AG10803 (cell line): Measurements from ENCODE around the gene TMEM178B.

Source experiments
- DNase-seq: peaks from one replicate; pipeline ENCODE4 v3.0.0; 2010; ENCODE audit warnings: low read depth
- H3K4me3 ChIP-seq: 2 replicates; pipeline ENCODE4 v1.5.1; 2011; ENCODE audit warnings: mild to moderate bottlenecking, low read length, control low read depth
- TF ChIP-seq, protein P1 (sequence below): conservative IDR thresholded peaks from 2 replicates; pipeline ENCODE4 v1.5.1; 2011; ENCODE audit warnings: mild to moderate bottlenecking, low read length, control low read depth, inconsistent platforms

Gene TMEM178B

DNA sequence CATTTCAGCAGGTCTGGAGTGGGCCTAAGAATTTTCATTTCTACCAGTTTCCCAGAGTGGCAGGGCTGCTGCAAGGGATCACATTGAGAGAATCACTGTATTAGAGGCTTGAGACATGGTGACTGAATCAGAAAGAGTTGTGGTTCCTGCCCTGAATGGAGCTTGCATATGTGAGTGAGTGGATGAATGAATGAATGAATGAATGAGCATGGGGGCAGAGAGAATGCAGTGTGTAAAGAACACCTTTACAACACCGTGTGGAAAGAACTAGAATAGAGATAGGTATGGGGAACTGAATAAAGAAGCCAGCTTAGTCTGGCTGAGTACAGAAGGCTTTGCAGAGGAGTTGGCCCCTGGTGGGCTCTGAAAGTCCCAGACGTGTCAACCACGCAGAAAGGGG lies 334.6 kb downstream of the TMEM178B start:
- DNase-seq = no peak
- no peak overlapping the region for H3K4me3 ChIP-seq
- TF ChIP-seq, protein P1, sequence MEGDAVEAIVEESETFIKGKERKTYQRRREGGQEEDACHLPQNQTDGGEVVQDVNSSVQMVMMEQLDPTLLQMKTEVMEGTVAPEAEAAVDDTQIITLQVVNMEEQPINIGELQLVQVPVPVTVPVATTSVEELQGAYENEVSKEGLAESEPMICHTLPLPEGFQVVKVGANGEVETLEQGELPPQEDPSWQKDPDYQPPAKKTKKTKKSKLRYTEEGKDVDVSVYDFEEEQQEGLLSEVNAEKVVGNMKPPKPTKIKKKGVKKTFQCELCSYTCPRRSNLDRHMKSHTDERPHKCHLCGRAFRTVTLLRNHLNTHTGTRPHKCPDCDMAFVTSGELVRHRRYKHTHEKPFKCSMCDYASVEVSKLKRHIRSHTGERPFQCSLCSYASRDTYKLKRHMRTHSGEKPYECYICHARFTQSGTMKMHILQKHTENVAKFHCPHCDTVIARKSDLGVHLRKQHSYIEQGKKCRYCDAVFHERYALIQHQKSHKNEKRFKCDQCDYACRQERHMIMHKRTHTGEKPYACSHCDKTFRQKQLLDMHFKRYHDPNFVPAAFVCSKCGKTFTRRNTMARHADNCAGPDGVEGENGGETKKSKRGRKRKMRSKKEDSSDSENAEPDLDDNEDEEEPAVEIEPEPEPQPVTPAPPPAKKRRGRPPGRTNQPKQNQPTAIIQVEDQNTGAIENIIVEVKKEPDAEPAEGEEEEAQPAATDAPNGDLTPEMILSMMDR = no peak

DNA sequence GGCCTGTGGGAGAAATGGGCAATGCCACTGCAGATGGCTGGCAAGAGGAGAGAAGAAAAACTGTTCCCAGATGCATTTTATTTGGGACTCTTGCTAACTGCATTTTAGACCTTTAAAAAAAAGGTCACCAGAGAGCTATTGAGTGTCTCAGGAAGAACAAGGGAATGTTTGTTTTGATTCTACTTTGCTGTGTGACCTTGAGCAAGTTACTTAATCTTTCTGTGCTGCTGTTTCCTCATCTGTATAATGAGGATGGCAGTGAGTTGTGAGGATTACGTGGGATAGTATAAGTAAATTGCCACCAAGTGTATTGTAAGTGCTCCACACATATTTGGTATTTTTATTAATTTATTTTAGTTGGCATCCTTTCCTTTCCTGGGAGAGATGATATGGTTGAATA lies 335.4 kb downstream of the TMEM178B start:
- TF ChIP-seq, protein P1 = no peak
- DNase-seq = no peak
- no peak overlapping the region for H3K4me3 ChIP-seq

DNA sequence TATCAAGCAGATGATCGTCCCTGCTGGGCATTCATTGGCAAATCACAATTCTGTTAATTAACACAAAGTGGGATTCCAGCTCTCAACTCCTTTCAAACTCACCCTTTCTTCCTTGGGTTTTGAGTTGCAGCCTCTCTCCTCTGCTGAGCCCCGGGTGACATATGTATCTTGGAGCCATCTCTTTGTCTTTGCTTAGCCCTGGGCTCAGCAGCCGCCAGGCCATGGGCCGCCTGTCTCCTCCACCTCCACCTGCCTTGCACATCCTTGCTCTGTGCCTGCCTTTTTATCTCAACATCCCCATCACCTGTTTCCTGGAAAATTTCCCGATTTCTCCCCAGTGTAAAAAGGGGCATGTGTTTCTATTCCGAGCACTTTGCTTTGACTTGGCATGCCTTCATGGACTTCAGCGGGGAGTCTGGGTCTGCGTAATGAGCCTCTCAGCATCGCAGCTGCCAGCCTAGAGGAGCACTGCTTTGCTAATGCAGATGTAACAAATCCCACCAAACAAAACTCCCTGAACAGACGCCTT lies 336.0 kb downstream of the TMEM178B start:
- H3K4me3 ChIP-seq = no peak overlapping the region
- TF ChIP-seq, protein P1 = no peak
- DNase-seq = no peak

DNA sequence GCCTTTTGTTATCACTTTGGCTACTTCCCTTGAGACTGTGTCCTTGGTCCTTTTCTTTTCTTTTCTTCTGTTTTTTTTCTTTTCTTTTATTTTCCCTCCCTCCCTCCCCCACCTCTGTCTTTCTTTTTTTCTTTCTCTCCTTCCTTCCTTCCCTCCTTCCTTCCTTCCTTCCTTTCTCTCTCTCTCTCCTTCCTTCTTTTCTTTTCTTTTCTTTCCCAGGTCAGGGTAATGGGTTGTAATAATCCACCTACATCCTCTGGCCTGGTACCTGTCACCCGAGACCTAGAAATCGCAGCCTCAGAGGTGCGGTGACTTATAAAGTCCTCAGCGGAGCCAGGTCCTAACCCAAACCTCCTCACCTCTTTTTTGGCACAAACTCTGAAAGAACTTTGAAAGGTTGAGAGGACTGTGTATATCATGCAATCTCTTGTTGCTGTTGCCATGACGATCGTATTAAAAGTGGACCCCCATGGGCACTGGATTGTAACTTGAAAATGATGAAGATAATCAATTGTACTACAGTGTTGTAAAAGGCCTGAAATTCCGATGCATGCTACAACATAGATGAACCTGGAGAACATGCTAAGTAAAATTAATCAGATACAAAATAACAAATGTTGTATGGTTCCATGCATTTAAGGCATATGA lies 336.6 kb downstream of the TMEM178B start:
- H3K4me3 ChIP-seq = no peak overlapping the region
- DNase-seq = no peak
- TF ChIP-seq, protein P1 = no peak

DNA sequence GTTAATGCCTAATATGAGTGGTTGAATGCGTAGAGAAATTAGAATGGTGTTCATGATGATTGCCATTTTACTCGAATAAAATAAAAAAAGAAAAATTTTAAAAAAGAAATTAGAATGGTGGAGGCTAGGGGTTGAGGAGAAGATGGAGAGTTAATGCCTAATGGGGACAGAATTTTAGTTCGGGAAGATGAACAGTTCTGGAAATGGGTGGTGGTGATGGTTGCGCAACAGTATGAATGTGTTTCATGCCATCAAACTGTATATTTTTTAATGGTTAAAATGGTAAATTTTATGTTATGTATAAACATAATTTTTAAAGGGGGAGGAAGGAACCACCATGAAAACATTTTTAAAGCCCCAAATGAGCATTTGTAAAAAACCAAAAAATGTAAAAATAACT lies 337.3 kb downstream of the TMEM178B start:
- no peak for DNase-seq
- no peak overlapping the region for H3K4me3 ChIP-seq
- TF ChIP-seq, protein P1 = no peak

DNA sequence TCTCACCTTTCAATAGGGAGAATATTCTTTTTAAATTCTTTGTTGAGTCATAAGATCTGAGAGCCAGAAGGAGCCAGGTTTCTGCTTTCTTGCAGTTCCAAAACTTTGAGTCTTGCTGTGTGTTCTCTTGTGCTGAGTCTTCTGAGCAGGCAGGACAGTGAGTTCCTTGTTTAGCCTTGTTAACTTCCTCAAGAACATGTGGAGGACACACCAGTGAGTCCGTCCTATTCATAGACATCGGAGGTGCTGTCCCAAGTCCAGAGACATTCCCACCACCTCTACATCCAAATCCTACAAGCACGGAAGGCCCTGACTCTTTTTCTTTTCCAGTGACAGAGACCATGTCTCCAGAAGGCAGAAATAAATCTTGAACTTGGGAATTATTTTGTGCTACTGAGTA lies 342.1 kb downstream of the TMEM178B start:
- TF ChIP-seq, protein P1 = no peak
- no peak overlapping the region for H3K4me3 ChIP-seq
- no peak for DNase-seq

DNA sequence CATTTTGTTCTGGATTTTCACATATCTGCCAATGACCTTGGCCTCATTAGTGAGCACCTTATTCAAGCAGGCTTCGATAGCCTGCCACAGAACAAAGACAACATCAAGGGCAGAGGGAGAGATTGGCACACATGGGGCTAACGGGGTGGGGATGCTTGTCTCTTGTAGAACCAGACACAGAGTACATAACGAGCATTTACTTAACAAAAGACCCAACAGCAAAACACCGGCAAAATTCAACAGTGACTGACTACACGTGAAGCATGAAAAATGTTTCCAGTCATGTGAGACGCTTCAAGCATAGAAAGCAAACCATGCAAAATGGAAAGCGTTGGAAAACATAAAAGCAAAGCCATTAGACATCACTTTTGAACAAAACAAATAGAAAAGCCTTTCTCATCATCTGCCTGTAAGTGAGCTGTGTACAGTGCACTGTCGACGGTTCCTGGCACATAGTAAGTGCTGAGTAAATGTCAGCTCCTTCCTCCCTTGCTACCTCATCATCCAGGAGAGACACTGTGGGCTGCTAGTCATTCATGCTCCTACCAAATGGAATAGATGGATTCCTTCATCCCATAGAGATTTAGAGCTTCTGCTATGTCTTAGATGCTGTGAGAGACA lies 342.9 kb downstream of the TMEM178B start:
- TF ChIP-seq, protein P1 = no peak
- DNase-seq = no peak
- no peak overlapping the region for H3K4me3 ChIP-seq
